WERI-Rb-1 (cell line): ENCODE measurements around the gene LRRC61.

ENCODE experiments used
- DNase-seq: peaks from one replicate; pipeline ENCODE4 v3.0.0-alpha.2; 2020
- H3K27ac ChIP-seq: fragments of 250-450 bp; sonication (Bioruptor Pico); 2 replicates; pipeline ENCODE4 v1.5.1; 2020; ENCODE audit warnings: mild to moderate bottlenecking, moderate library complexity
- H3K27me3 ChIP-seq: fragments of 250-450 bp; sonication (Bioruptor Pico); 2 replicates; pipeline ENCODE4 v1.5.1; 2021; ENCODE audit warnings: mild to moderate bottlenecking, low read depth, moderate library complexity; ENCODE audit not compliant: insufficient read depth, severe bottlenecking
- H3K36me3 ChIP-seq: fragments of 250-450 bp; sonication (Bioruptor Pico); 2 replicates; pipeline ENCODE4 v1.5.1; 2020; ENCODE audit warnings: mild to moderate bottlenecking, moderate library complexity
- H3K4me3 ChIP-seq: 2 replicates; pipeline ENCODE4 v1.5.1; 2011; ENCODE audit warnings: low read depth, mild to moderate bottlenecking, control low read depth, low read length
- H3K9me3 ChIP-seq: fragments of 250-450 bp; sonication (Bioruptor Pico); 2 replicates; pipeline ENCODE4 v1.5.1; 2021; ENCODE audit warnings: mild to moderate bottlenecking, moderate library complexity; ENCODE audit not compliant: severe bottlenecking
- TF ChIP-seq, protein P1 (sequence below): IDR thresholded peaks from 2 replicates; pipeline ENCODE4 v1.5.1; 2011; ENCODE audit warnings: low read depth, mild to moderate bottlenecking, control low read depth, inconsistent platforms, low read length

The LRRC61 gene

GRCh38 chr7:150378115-150378852 is 55.1 kb downstream of the LRRC61 start:
- Histone ChIP-seq H3K27me3 (no peaks in the 10 kb centered on the region), H3K4me3 (peak overlapping the region; percentile 81), H3K36me3 (peaks cover 20% of the 10 kb centered on the region), H3K9me3 (no peaks in the 10 kb centered on the region), H3K27ac (peak overlapping the region; percentile 99)
- TF ChIP-seq, protein P1, sequence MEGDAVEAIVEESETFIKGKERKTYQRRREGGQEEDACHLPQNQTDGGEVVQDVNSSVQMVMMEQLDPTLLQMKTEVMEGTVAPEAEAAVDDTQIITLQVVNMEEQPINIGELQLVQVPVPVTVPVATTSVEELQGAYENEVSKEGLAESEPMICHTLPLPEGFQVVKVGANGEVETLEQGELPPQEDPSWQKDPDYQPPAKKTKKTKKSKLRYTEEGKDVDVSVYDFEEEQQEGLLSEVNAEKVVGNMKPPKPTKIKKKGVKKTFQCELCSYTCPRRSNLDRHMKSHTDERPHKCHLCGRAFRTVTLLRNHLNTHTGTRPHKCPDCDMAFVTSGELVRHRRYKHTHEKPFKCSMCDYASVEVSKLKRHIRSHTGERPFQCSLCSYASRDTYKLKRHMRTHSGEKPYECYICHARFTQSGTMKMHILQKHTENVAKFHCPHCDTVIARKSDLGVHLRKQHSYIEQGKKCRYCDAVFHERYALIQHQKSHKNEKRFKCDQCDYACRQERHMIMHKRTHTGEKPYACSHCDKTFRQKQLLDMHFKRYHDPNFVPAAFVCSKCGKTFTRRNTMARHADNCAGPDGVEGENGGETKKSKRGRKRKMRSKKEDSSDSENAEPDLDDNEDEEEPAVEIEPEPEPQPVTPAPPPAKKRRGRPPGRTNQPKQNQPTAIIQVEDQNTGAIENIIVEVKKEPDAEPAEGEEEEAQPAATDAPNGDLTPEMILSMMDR, result peak; percentile 28; the same call in 1 of the 2 replicates
- peak; percentile 90 for DNase-seq

DNA sequence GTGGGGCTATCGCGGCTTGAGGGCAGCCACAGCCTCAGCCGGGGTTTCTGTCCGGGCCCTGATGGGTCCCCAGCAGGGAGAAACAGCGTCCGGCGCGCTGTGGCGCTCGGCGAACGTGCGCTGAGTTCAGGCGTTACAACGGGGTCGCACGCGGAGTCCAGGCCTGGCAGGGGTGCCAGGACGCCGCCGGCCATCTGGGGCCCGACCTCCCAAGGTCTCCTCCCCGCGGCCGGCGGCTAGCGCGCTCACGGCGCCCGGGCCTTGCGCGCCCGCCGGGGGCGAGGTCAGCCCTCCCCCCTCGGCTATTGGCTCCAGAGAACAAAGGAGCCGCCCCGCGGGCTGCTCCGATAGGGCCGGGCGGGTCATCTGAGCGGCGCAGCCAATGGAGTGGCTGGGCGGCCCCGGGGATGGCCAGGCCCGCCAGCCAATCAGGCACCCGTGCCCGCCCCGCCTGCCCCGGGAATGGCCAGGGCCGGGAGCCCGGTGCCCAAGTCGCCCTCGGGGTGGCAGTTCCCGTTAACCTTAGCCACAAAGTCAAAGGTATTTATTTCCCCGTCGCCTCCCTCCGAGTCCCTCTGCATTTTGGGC is 55.8 kb downstream of the LRRC61 start, which contains the start of gene ZNF775:
ZNF775 (plus strand) TSS at position 478 of the 588 bp plus-strand sequence. CDS start 9,141 bp downstream, outside the sequence.
- TF ChIP-seq, protein P1, result no peak
- DNase-seq, result peak; percentile 96
- Histone ChIP-seq H3K27me3 (no peaks in the 10 kb centered on the region), H3K9me3 (no peaks in the 10 kb centered on the region), H3K36me3 (peaks cover 13% of the 10 kb centered on the region), H3K27ac (peak within 1 kb of the TSS; percentile 99), H3K4me3 (peak within 1 kb of the TSS; percentile 92)

DNA sequence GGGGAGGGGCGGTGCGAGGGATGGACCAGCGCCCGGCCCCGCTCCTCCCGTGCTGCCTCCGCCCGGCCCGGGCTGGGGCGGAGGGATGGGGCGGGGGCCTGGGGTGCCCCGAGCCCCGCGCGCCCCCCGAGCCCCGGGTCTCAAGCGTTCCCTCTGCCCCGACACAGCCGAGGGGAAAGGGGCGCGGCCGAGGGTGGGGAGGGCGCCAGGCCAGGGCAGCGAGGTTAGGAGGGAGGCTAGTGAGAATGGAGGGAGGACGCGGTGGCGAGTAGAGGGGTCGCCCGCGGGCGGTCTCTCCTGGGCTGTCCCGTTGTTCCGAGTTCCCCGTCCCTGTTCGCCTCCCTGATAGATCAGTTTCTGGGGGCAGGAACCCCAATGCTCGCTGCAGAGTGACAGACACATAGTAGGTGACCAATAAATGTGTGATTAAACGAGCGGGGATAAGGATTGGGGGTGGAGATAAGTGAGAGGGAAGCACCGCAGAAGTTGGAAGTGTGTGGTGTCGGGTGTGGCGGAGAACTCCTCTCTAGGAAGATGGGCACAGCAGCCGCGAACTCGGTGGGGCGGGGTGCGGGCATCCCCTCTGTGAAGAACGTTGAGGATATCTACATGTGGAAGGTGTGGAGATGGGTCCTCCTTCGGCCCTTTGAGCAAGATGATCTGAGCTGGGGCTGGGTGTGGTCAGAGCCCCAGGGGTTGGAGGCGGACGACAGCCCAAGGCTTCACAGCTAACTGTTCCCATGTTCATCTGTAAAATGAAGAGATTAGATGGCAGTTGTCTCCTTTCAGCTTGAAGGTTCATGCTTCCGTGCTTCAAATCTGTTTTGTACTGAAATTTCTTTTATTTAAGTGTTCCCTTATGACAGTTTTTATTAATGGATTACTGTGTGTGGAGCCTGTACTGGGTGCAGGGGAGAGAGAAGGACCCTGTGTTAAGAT is 56.6 kb downstream of the LRRC61 start:
- TF ChIP-seq, protein P1, result no peak
- Histone ChIP-seq H3K27me3 (no peaks in the 10 kb centered on the region), H3K36me3 (peaks cover 6% of the 10 kb centered on the region), H3K27ac (peak overlapping the region; percentile 99), H3K9me3 (no peaks in the 10 kb centered on the region), H3K4me3 (peak overlapping the region; percentile 92)
- no peak for DNase-seq

DNA sequence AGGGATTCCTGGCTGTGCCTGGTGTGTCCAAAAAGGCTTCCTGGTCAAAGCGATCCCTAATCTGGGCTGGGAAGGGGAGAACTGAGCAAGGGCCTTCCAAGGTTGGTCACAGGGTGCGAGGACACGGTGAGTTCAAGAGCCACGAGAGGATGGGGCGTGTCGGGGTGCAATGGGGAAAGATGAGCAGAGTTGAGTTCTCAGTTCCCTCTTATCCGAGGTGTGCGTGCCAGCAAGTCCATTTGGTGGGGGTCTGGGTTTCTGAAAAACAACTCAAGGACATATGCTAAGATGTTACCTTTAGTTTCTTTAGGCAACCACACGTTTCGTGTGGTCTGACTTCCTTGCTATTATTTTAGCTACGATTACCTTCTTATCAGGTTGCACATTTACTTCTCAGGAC is 57.3 kb downstream of the LRRC61 start:
- peak overlapping the region; percentile 99 for H3K27ac ChIP-seq
- DNase-seq, result no peak
- H3K4me3 ChIP-seq, result peak overlapping the region; percentile 92

GRCh38 chr7:150381096-150381495 is 57.9 kb downstream of the LRRC61 start:
- no peaks in the 10 kb centered on the region; the same call in 1 of the 2 replicates for H3K36me3 ChIP-seq
- H3K4me3 ChIP-seq, result no peak overlapping the region
- H3K9me3 ChIP-seq, result no peaks in the 10 kb centered on the region
- DNase-seq, result no peak
- TF ChIP-seq, protein P1, result no peak
- no peak overlapping the region for H3K27ac ChIP-seq
- no peaks in the 10 kb centered on the region for H3K27me3 ChIP-seq

More for the DNA sequence above, 57.3 kb downstream of the LRRC61 start:
- H3K36me3 ChIP-seq, result no peaks in the 10 kb centered on the region; the same call in 1 of the 2 replicates
- H3K27me3 ChIP-seq, result no peaks in the 10 kb centered on the region
- TF ChIP-seq, protein P1, result no peak
- H3K9me3 ChIP-seq, result no peaks in the 10 kb centered on the region
